Mesenteric fat pad (tissue), 1 donor: ENCODE data around the gene TBX21. TPM values are rescaled to one million over a fixed set of nuclear protein-coding genes. Genes with fewer than 3 reads are reported as not detected.

Experiments used
- DNase-seq: peaks from one replicate; pipeline ENCODE4 v3.0.0-alpha.2; 2020; ENCODE audit warnings: low spot score
- total RNA-seq: library from RNA; stranded (reverse); fragmentation: NEBNext Ultra II Directional; extraction: Animal tissue kit (Norgen Biotek cat#: 25700); gene quantifications from one replicate; pipeline ENCODE4 v1.2.1, GENCODE V29; 2021
- donor health status: DM: yes; HTN: yes; CAD: no.

The TBX21 gene
- total RNA-seq, 1 donor from 2014 or later, result 0.35 TPM

DNA sequence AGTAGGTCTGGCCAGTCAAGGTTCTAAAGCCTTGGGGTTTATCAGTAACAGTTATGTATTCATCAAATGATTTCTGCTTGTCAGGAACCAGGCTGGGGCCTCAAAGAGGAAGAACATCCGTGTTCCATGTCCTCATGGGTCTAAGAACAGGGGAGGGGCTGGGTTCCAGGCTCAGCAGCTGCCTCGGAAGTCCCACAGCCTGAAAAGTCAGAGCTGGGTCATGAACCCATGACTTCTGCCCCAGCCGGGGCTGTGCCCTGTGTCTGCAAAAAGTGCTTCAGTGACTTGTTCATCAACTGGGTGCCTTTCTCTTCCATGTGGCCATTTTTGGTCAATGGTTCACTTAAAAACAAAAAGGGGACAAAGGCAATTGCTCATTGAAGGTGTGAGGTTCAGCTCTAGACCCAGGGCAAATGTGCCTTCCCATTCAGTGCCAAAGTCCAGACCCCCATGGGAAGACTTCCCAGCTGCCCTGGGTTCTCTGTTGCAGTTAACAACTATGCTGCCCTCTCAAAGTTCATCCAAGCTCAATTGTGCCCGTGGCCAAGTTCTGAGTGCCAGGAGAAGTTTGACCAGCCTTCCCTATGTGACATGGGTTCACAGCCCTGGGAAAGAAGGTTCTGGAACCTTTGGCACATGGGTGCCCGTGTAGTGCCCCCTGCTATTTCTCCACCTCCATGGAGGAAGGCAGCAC is 20.6 kb upstream of the TBX21 start:
- DNase-seq, result no peak

DNA sequence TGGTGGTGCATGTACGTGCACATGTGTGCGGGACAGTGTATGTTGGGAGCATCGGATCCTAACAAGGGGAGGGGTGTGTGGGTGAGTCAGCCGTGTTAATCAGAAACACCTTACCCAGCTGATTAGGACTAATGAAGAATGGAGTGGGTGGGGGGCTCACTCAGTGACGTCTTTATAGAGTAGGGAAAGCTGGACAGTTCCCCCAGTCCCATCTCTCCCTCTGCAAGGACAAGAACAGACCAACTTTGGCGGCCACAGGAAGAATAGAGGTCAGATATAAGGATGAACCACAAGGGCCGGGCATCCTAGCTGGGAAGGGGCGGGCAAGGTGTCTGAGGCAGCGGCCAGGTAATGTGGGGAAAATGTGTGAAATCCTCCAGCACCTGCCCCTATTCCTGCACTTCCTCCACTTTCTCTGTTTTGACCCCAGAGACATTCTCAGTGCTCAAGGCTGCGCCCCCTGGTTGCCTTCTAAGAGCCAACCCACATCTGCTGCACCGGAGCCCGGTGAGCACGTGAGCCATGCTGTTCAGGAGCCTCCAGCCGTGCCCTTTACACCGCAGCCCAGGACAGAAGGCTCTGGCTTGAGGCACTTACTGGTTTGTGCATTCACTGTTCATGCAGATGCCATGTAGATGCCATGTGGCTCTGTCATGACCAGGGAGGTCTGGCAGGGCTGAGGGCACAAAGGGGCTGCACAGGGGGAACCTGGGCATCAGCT is 18.9 kb upstream of the TBX21 start:
- DNase-seq, result no peak

DNA sequence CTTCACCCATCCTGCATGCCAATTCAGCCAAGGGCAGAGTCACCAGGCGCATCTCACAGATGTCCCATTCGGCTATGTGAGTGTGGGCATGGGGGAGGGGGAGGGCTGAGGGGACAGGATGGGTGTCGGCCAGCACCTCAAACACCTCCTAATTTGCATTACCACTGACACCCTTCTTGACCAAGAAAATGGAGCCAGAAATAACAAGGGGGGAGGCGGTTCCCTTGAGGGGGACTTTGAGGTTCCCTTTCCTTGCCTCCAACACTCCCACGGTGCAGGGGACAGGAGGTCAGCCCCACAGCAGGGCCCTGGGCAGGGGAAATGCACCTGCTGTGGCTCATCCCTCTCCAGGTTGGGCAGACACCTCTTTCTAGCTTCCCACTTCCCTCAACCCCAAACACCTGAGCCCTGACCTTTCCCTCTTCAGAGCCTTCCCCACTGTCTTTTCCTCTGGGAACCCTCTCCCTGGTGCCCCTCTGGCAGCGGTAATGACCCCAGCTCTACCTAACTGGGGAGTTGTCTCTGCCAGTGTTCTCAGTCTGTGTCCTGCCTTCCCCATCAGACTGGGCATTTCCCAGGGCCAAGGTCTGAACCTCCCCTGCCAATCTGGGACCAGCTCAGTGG is 18.2 kb upstream of the TBX21 start:
- no peak for DNase-seq

DNA sequence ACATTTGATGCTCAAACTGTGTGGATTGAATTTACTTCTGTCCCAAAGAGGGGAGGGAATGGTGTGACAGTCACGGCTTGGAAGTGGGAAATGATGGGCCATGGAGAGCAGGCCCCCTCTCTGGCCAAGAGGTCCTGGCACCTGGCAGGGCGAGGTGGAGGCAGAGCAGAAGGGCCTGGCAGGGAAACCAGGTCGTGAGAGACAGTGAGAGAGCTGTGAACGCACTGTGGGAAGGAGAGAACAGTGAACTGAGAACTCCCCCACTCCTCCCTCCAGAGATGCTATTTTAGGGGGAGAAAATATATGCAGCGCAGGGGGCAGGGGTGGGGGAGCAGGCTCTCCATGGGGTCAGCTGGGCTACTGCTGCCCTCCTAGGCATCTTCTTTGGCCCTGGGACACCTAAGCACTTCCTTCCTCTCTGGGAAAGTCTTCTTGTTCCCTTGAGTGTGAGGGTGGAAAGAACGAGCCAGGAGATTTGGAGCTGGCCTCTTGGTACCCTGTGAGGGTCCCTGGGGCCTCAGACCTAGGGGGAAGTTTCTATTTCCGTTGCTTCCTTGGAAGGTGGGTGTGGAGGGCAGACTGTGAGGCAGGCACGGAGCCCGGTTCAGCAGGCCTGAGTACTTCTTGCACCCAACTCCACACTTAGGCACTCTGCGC is 17.2 kb upstream of the TBX21 start:
- DNase-seq, result no peak

DNA sequence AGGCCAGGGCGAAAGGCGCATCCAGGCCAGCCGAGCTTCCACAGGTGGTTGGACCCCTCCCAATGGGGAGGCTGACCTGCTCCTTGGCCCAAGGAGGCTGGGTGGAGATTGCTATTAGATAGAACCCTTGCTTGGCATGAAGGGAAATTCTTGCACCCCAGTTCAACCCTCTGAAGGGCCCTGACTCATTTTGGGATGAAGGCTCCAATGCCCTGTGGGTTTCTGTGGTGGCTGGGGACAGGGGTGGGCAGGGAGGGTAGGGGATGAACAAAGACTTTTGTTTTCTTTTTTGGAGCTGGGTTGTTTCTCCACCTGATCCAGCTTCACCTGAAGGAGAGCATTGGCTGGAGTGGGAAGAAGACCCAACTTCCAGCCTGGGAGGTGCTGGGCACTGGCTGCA is 16.7 kb upstream of the TBX21 start:
- DNase-seq, result no peak

DNA sequence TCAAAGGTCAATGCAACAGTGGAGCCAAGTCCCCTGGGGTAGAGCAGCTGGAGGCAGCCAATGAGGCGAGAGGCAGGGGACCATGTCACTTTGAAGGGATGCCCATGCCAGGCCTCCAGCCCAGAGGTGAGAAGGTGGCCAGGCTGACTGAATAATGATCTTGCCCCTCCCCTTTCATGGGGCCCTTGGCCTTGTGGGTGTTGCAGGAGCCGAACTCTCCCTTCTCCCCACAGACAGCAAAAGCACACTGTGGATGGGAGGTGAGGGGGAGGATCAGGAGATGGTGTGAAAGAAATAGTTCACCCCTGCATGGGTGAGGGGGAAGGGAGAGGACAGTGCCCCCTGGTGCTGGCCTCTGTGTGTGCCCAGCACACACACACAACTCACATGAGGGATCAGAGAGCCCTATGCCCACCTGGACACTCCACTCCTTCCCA is 15.8 kb upstream of the TBX21 start:
- DNase-seq, result no peak

DNA sequence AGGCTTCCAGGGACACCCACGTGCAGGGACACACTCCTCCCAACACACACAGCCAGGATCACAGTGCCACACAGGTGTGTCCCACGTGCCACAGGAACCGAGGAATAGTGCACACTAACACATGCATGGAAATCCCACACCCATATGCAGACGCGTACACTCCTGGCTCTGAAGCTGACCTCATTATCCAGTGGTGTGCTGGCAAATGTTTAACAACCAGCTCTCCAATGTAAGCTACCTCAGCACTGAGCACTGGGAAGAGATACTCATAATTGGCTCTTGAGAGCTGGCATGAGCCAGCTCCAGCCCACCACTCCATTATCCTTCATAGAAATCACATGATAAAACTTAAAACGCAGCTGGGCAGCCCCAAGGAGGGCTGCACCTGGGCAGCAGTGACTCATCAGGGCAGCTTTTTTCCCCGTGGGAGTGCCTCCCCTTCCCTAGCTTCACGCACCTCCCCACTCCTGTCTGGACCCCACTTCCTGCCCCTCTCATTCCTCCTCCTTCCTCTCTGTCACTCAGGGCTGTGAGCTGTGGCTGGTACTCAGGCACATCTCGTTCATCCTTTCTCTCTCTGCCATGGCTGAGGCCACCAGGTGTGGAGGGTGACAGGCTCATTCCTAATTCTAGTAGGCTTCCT is 14.9 kb upstream of the TBX21 start:
- DNase-seq, result no peak

DNA sequence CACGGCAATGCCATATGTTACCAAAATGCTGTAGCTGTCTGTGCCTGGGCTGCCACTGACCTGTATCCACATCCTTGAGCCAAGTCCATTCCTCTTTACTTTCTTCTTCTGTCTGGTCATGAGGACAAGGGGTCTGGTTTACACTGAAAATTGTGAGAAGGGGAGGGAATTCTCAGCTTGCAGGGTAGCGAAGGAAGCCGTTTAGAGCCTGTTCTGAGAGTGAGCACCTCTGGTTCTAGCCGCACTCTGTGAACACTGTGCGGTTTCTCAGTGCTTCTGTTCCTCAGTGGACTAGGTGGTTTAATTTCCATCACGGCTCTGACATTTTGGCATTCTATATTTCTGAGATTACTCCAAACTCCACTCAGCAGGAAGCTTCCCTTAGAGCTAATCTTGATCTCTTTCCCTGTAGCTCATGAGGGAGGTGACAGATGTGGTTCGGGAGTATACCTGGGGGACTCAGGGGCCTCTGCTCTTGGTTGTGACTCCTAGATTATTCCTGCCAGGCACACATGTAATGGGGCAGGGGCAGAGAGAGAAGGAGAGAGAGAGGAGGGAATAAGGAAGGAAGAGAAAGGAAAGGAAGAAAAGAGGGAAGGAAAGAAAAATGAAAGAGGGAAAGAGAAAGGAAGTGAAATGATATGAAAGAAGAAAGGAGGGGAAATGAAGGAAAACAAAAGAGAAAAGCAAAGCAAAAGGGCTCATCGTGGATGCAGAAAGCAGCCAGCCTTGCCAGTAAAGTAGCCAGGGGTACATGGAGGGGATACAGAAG is 14.2 kb upstream of the TBX21 start:
- no peak for DNase-seq

DNA sequence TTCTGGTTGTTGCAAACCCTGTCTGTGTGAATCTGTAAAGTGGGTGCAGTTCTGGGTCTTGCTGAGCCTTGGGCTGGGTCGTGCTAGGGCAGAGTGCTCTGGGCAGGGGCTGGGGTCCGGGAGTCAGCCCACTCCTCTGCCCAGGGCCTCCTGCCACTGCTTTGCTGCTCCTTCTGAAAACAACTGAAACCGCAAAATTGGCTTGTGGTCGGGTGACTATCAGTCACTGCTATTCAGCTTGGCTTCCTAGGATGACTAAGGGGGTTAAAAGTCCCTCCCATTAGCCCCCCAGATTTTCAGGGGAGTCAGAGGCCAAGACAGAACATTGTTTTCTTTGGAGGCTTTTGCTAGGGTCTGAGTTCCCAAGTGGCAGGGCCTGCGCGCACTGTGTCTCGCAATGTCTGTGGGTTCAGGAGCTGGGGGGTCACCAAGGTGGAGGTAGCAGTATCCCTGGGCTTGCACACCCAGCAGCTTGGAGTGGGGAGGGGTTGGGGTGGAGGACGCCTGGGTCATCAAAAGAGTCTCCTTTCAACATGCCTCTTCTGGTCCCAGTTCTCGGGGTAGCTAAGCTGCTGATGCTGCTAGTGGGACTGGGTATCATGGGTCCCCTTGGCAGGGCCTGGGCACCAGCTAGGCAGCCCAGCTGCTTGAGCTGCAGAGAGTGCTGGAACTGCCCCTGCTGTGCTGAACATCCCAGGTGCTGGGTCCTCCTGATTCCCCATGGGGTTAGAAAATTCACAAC is 13.5 kb upstream of the TBX21 start:
- no peak for DNase-seq

DNA sequence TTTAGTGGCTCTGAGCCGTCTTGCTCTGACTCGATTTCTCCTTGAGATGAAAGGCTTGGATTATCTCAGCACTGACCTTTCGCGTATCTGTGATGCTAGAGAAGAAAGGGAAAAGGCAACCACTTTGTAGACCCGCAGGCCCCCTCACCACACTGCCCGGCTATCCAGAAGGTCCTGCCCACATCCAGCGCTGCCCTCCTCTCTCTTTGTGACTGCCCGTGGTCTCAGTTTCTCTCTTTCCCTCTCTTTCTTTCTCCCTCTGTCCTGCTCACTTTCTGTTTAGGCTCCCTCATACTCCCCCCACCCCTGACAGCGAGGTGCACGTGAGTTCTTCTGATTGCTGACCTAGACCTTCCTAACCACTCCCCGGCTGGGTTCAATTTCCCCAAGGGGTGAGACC is 12.8 kb upstream of the TBX21 start:
- DNase-seq, result no peak

DNA sequence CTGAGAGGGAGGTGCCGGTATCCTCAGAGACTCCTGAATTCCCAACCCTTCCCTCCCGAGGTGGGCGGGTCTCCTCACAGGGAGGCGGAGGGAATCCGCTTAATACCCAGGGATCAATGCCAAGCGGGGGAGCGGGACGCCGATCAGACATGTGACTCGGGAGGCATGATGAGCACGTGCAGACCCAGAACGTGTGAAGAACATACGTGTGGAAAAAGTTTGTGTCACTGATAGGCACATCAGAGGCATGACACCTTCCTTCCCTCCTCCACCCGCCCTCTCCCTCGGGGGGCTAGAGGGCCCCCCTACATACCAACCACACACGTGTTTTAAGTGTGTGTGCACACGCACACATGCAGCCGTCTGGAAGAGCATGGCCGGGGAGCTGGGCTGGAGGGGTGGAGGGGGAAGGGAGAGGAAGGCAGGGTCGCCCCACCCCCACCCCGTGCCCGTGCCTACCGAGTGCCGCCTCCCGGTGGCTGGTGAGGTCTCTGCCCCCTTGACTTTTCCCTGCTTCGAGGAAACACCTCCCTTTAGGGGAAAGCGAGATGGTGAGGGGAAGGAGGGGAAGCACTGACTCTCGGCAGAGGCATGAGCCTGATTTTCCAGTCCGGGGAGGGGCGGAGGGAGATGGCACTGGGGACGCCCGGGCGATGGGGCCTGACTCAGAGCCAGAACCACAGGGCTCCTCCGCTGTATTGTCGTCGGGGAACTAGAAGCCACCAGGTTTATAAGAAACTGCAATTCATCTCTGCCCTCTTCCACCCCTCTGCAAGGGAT is 12.1 kb upstream of the TBX21 start:
- DNase-seq, result no peak

DNA sequence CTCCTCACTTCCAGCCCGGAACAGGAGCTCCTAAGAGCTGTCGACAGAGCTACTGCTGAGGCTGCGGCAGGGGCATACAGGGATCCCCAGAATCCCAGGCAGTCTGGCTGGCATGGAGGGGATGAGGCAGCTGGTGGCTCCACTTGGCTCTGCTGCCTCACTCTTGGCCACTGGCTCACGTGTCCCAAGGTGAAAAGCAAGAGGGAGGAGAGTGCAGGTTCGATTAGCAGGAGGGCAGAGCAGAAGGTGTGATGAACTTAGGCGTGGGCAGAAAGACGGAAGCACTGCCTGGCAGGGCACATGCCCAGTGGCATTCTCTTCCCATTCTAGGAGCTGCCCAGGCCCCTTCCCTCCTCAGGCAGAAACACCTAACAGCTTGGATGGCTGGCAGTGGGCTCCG is 11.3 kb upstream of the TBX21 start:
- no peak for DNase-seq

DNA sequence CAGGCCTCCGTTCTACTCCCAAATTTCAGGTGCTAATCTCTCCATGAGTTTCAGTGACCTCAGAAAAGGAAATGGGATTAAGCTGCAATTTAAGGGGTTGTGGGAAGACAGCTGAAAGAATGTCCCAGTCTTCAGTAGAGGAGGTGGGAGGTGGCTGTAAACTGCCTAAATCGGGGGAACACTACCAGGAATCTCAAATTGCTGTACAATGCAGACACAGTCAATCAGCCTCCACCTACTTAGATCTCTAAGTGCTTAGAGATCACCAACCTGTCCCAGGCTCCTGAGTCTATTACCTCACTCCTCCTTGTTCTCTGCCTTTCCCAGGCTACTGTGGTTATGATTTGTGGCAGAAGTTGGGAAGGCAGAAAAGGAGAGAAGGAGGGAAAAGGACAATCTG is 8.3 kb upstream of the TBX21 start:
- DNase-seq, result no peak

DNA sequence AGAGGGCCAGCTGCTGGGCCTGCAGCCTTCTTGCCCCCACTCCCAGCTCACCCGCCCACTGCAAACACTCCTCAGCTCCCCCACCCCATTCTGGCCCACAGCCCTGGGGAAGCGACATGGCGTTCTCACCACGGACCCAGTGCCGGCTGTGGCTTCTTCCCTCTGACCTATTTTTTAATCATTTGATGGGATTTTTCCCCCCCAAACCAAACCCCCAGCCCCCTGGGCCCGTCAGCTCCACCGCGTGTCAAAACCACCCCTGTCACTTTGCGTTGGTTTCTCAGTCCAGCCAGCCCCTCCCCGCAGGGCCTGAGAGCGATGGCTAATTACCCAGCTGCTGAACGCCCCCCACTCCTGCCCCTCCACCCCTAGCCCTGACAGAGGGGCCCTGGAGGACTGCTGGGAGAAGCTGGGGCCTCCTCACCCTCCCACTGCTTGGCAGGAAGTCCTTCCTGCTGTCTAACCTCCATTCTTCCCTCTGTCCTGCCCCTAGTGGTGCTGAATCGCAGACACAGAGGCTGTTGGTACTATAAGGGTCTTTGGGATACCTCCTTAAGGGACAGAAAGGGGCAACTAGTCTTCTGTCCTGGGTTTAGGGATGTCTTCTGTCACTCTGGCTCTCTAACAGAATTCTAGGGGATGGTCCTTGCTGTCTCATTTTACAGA is 7.5 kb upstream of the TBX21 start:
- DNase-seq, result no peak

DNA sequence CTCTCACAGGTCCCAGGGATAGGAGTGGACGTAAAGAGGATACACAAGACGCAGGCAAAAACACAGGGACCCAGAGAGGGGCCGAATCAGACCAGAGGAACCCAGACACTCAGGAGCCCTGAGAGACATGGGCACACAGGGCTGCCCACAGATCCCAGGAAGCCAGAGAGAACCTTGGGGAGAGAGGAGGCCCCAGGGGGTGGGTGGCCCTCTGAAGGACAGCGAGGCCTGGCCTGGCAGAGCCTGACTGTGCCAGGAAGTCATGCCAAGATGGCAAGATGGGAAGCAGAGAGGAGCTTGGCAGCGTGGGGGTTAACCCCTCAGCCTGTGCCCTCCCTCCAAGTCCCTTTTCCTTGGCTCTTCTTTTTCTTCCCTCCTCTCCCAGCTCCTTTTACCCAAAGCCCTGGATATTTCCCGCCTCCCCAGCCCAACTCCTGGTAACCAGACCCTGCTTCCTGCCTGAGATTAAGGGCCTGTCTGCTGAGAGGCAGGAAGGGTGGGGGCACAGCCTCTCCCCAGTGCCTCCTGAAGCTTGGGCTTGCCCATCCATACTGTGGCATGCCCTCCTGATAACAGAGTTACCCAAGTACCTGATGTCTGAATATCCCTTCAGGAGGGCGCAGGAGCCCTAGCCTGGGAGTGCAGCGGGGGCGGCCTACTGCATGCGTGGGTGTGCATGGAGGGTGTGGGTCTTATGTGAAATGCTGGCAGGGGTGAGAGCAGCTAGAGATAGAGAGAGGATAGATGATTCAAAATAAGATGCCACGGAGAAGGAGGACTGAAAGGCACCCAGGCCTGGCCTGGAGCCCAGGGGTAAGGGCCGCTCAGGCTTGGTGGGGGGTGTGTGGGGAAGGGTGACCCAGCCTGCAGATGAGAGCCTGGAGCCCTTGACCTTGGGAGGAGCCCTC is 6.0 kb upstream of the TBX21 start:
- no peak for DNase-seq

DNA sequence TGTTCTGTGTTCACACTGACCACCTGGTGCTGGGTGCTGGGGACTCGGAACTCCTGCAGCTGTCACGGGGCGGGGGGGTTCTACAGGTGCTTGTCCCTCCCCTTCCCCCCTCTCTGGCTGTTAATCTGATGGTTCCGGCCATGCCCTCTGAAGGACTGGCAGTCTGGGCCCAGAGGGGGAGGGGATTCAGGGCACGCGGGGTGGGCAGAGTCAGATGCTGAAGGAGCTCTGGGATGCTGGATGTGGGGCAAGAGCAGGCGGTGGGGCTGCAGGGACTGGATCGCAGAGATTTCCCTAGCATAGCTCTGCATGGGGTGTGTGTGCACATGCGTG is 5.4 kb upstream of the TBX21 start:
- no peak for DNase-seq

DNA sequence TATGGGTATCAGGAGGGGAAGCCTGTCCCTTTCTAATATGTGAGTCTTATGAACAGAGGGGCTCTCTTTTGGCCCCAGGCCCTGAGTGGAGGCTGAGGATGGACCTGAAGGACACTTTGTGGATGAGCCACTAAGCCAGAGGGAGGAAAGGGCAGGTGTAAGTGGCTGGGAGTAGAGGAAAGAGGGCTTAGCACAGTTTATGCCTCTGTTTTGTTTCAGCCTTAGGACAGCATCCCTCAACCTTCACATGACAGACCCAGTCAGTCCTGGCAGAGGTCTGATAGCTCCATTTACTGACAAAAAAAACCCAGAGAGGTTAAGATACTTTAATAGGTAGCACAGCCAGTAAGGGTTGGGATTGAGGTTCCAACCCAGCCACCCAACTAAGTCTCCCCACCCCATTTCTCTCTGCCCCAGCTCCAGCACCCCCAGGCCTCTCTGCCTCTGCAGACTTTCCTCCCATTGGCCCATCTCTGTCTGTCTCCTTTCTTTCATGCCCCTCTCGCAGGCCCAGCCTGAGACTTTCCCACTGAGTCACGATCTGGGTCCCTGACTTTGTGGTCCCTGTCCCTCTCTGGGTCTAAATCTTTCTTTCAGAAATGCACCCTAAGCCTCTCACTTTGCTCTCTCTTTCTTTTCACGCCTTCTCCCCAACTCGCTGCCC is 4.7 kb upstream of the TBX21 start:
- no peak for DNase-seq
